GM19467 (cell line): ENCODE measurements around the gene CDK5R2.

Source experiments
- ATAC-seq: cut with Tn5 transposase; IDR thresholded peaks from one replicate; pipeline ENCODE4 v1.9.1; 2021; ENCODE audit warnings: mild to moderate bottlenecking, moderate library complexity; ENCODE audit not compliant: unreplicated experiment

The CDK5R2 gene

GRCh38 chr2:218961651-218962570 is 2.4 kb downstream of the CDK5R2 start:
- no peak for ATAC-seq

- no peak for ATAC-seq
Measured at GRCh38 chr2:218962859-218963492, 3.5 kb downstream of the CDK5R2 start.

GRCh38 chr2:218963601-218964000 is 4.1 kb downstream of the CDK5R2 start:
- no peak for ATAC-seq

- no peak for ATAC-seq
Measured at GRCh38 chr2:218964041-218964771, 4.7 kb downstream of the CDK5R2 start.

- no peak for ATAC-seq
Measured at GRCh38 chr2:218970894-218971293, 11.4 kb downstream of the CDK5R2 start.

- no peak for ATAC-seq
Measured at GRCh38 chr2:218975060-218975777, 15.8 kb downstream of the CDK5R2 start.

- peak; percentile 83 for ATAC-seq
Measured at GRCh38 chr2:218979846-218980734, 20.6 kb downstream of the CDK5R2 start.

GRCh38 chr2:218980735-218981389 is 21.4 kb downstream of the CDK5R2 start:
- ATAC-seq: no peak

GRCh38 chr2:218981390-218981880 is 22.0 kb downstream of the CDK5R2 start:
- no peak for ATAC-seq

- ATAC-seq: no peak
Measured at GRCh38 chr2:218981881-218982585, 22.6 kb downstream of the CDK5R2 start.

- no peak for ATAC-seq
Measured at GRCh38 chr2:218982586-218983262, 23.3 kb downstream of the CDK5R2 start.

GRCh38 chr2:218983263-218983933 is 23.9 kb downstream of the CDK5R2 start:
- no peak for ATAC-seq

GRCh38 chr2:218983934-218984238 is 24.4 kb downstream of the CDK5R2 start:
- ATAC-seq: no peak

- no peak for ATAC-seq
Measured at GRCh38 chr2:218984239-218985020, 25.0 kb downstream of the CDK5R2 start.

GRCh38 chr2:218985021-218985324 is 25.5 kb downstream of the CDK5R2 start, which contains the start of gene FEV:
Gene FEV, minus strand, starts transcription at chr2:218985184. Its CDS starts 109 bp downstream, at chr2:218985075.
- ATAC-seq: no peak

GRCh38 chr2:218985325-218986091 is 26.0 kb downstream of the CDK5R2 start:
- no peak for ATAC-seq
